Heart left ventricle (tissue), 13 donors: ENCODE measurements around the gene ARID5B.

Source experiments
- POLR2A ChIP-seq, 2 donors: fragments of 450-650 bp; IDR thresholded peaks; one replicate each; pipeline ENCODE4 v1.6.1; 2017; ENCODE audit warnings: antibody characterized with exemption in 2 of 2, mild to moderate bottlenecking in 2 of 2, moderate library complexity in 2 of 2
- TF ChIP-seq, protein P1 (sequence below), 12 donors: fragments of 200-600 bp; sonication (generic) in 4 of 12; IDR thresholded peaks; one replicate each; pipeline versions ENCODE4 v1.5.0 to v1.8.0; 2018 to 2022; ENCODE audit warnings: antibody characterized with exemption in 12 of 12, mild to moderate bottlenecking in 5 of 12
- donor health status: ischemic (EF 13 %, LVEDD 7.1; RV severe dilation, severe dysfunction).
- donor health status: DM: no; HTN: yes; CAD: no.
- donor health status: DM: no; HTN: no; CAD: no.
- donor health status: ischemic (EF 25% LVEDD 6.9; RV normal size, moderate dysfunction).
- donor health status: ischemic (EF 25% LVEDD 5.7; RV mildly dilated, moderate dysfunction).
- donor health status: ischemic (EF 35%, LVEDD 5.7; RV mildly dilated, moderate dysfunction).
- donor health status: nonischemic (EF 11% LVEDD 7.7; RV severe dilation, severe dysfunction).
- donor health status: DM: yes; HTN: yes; CAD: no.
- donor health status: PGD.
- donor health status: ischemic (EF 29% LVEDD 5.4; RV normal size, mild dysfunction).
- donor health status: nonischemic (EF 23%, LVEDD 6.1; RV moderate dilation, normal function).

DNA sequence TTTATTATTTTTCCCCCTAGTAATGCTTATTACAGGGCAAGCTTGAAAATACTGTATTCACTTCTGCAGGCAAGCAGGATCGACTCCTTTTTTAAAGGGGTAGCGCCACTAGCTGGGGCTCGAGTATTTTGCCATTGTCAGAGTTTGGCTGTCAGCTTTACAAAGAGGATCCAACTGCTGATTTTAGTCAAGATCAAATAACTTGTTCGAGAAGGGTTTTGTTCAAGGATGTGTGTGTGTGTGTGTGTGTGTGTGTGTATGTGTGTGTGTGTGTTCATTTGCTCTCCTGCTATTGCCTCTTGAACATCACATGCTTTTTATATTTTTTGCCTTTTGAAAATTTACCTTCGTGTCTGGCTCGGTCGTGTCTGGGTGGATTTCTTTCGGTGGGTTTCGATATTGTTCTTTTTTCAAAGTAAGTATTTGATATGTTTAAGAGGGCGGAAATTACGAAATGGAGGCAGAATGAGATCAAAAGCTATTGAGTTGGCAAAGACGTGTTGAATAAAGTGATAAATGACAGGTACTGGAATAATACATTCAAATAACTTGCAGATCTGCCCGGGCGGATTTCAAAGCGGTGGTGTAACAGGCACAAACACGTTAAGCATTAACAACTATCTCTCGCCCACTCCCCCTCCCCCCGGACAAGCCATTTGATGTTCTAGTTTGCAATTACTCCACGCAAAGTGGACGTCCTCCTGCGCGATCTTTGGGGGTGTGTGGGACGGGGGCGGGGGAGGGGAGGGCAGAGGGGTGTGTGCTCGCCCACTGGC is 1.1 kb downstream of the ARID5B start:
- no peak for TF ChIP-seq POLR2A (IDR thresholded peaks at IDR 0.05)
- TF ChIP-seq, protein P1, sequence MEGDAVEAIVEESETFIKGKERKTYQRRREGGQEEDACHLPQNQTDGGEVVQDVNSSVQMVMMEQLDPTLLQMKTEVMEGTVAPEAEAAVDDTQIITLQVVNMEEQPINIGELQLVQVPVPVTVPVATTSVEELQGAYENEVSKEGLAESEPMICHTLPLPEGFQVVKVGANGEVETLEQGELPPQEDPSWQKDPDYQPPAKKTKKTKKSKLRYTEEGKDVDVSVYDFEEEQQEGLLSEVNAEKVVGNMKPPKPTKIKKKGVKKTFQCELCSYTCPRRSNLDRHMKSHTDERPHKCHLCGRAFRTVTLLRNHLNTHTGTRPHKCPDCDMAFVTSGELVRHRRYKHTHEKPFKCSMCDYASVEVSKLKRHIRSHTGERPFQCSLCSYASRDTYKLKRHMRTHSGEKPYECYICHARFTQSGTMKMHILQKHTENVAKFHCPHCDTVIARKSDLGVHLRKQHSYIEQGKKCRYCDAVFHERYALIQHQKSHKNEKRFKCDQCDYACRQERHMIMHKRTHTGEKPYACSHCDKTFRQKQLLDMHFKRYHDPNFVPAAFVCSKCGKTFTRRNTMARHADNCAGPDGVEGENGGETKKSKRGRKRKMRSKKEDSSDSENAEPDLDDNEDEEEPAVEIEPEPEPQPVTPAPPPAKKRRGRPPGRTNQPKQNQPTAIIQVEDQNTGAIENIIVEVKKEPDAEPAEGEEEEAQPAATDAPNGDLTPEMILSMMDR (IDR thresholded peaks at IDR 0.05) = peak in 5 of 12 donors; percentile 26 to 54 (median 44)
